Neural crest cell (in vitro differentiated cells): Measurements from ENCODE around the gene MIF4GD. TPM values are rescaled to one million over a fixed set of nuclear protein-coding genes. Genes with fewer than 3 reads are reported as not detected.
"Not testable (repeated sequence)": the region's sequence is repeated elsewhere in the genome, so short reads cannot be mapped to it uniquely, and the experiment has no call there.

ENCODE experiments used
- DNase-seq: peaks from one replicate; pipeline ENCODE4 v3.0.0; 2021; ENCODE audit warnings: low read depth, mixed read lengths, low spot score
- H3K27ac Mint-ChIP-seq: one replicate; pipeline ENCODE4 v1.8.0; 2021; ENCODE audit warnings: mild to moderate bottlenecking, mixed read lengths; ENCODE audit not compliant: unreplicated experiment
- H3K27me3 Mint-ChIP-seq: 2 replicates; pipeline ENCODE4 v1.8.0; 2021; ENCODE audit warnings: low read depth, mild to moderate bottlenecking, mixed read lengths
- H3K36me3 Mint-ChIP-seq: 2 replicates; pipeline ENCODE4 v1.8.0; 2021; ENCODE audit warnings: low read depth, mild to moderate bottlenecking, mixed read lengths
- H3K4me1 Mint-ChIP-seq: 2 replicates; pipeline ENCODE4 v1.8.0; 2021; ENCODE audit warnings: mixed read lengths
- H3K4me3 Mint-ChIP-seq: one replicate; pipeline ENCODE4 v1.8.0; 2021; ENCODE audit warnings: mild to moderate bottlenecking, mixed read lengths
- H3K9me3 Mint-ChIP-seq: 2 replicates; pipeline ENCODE4 v1.8.0; 2021; ENCODE audit warnings: mixed read lengths
- CTCF ChIP-seq: fragments of 200-600 bp; sonication (generic); conservative IDR thresholded peaks from 2 replicates; pipeline ENCODE4 v1.5.0; 2021; ENCODE audit warnings: antibody characterized with exemption, mild to moderate bottlenecking
- total RNA-seq: library from RNA; stranded (reverse); gene quantifications from 2 replicates; pipeline ENCODE4 v1.2.1, GENCODE V29; 2021

MIF4GD gene
- total RNA-seq, 1 donor from 2014 or later, result 15.9 TPM

DNA sequence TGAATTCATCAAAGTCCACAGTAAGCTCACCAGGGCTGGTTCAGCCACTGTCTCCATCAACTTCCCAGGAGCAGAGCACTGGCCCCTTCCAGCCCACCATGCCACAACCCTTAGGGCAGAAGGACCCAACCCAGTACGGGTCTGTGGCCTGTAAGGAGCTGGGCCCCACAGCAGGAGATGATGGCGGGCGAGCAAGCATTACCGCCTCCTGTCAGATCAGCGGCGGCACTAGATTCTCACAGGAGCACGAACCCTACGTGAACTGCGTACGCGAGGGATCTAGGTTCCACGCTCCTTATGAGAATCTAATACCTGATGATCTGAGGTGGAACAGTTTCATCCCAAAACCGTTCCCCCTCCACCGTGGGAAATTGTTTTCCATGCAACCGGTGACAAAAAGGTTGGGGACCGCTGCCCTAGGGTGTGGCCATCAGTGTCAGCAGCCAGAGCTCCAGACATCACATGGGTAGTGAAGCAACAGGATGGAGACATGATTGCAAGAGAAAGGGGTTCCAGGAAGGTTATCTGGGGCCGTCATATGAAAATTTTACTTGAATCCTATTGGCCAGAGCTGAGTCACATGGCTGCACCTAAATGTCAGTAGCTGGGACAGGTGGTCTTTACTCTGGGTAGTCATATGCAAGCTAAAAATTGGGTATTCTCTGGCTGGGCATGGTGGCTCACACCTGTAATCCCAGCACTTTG, 30.6 kb upstream of the MIF4GD start:
- H3K36me3 Mint-ChIP-seq, result no peaks in the 10 kb centered on the region
- H3K4me3 Mint-ChIP-seq, result no peak overlapping the region
- H3K9me3 Mint-ChIP-seq, result no peaks in the 10 kb centered on the region
- H3K27me3 Mint-ChIP-seq, result no peaks in the 10 kb centered on the region
- no peak for TF ChIP-seq CTCF
- H3K4me1 Mint-ChIP-seq, result no peaks in the 10 kb centered on the region
- no peak overlapping the region for H3K27ac Mint-ChIP-seq
- no peak for DNase-seq

DNA sequence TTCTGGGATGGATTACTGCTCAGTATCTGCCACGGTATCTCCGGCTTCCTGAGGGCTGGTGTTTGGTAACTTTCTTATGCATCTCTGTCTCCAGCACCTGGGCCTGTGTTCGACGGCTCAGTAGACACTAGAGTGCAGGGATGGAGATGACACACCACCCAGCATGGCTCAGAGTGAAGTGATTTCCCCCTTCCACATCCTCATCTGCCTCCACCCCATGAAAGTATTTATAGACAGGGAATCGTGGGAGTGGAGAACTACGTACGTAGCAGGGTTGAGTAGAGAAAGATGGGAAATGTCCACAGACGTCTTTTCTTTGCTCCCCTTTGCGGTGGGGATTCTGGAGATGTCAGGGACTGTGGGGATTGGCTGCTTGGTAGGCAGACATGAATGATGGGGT, 30.0 kb upstream of the MIF4GD start:
- no peaks in the 10 kb centered on the region for H3K9me3 Mint-ChIP-seq
- no peaks in the 10 kb centered on the region for H3K36me3 Mint-ChIP-seq
- no peak for TF ChIP-seq CTCF
- no peaks in the 10 kb centered on the region for H3K27me3 Mint-ChIP-seq
- H3K4me3 Mint-ChIP-seq, result no peak overlapping the region
- H3K4me1 Mint-ChIP-seq, result no peaks in the 10 kb centered on the region
- peak overlapping the region; percentile 43 for H3K27ac Mint-ChIP-seq
- no peak for DNase-seq

- Mint-ChIP-seq H3K27ac (no peak overlapping the region), H3K9me3 (no peaks in the 10 kb centered on the region), H3K4me3 (no peak overlapping the region), H3K4me1 (no peaks in the 10 kb centered on the region), H3K27me3 (no peaks in the 10 kb centered on the region), H3K36me3 (no peaks in the 10 kb centered on the region)
- TF ChIP-seq CTCF, result no peak
- DNase-seq, result no peak
Observed at GRCh38 chr17:75300280-75300679, 29.2 kb upstream of the MIF4GD start.

- Mint-ChIP-seq H3K27me3 (peaks cover 2% of the 10 kb centered on the region), H3K36me3 (no peaks in the 10 kb centered on the region), H3K27ac (no peak overlapping the region)
Observed at GRCh38 chr17:75295201-75296158, 24.4 kb upstream of the MIF4GD start.

DNA sequence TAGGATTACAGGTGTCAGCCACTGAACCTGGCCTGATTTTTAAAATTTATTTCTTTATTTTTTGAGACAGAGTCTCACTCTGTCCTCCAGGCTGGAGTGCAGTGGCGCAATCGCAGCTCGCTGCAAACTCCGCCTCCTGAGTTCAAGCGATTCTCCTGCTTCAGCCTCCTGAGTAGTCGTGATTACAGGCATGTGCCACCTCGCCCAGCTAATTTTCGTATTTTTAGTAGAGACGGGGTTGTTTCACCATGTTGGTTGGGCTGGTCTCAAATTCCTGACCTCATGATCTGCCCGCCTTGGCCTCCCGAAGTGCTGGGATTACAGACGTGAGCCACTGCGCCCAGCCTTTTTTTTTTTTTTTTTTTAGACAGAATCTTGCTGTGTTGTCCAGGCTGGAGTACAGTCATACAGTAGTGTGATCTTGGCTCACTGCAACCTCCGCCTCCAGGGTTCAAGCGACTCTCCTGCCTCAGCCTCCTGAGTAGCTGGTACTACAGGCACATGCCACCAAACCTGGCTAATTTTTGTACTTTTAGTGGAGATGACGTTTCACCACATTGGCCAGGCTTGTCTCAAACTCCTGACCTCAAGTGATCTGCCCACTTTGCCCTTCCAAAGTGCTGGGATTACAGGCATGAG, 21.9 kb upstream of the MIF4GD start:
- peaks cover 12% of the 10 kb centered on the region for H3K4me1 Mint-ChIP-seq
- not testable (repeated sequence) for H3K9me3 Mint-ChIP-seq, H3K27me3 Mint-ChIP-seq, H3K36me3 Mint-ChIP-seq, H3K4me3 Mint-ChIP-seq, H3K27ac Mint-ChIP-seq, DNase-seq

More at GRCh38 chr17:75295201-75296158, 24.4 kb upstream of the MIF4GD start:
- TF ChIP-seq CTCF, result no peak
- Mint-ChIP-seq H3K4me3 (no peak overlapping the region), H3K9me3 (no peaks in the 10 kb centered on the region), H3K4me1 (no peaks in the 10 kb centered on the region)
- DNase-seq, result no peak
